ENCODE data around the gene TMEM117.

Gene TMEM117

GRCh38 chr12:44046732-44047417 is 211.0 kb downstream of the TMEM117 start:
- no peak for TF ChIP-seq CTCF (IDR thresholded peaks at IDR 0.05; ENCODE audit: low read depth, low read length, missing control alignments)
- no peak for DNase-seq (ENCODE audit: low read depth)
- H3K4me3 ChIP-seq (ENCODE audit: low read depth, low read length) = no peak overlapping the region

- no peak for DNase-seq (ENCODE audit: low read depth)
- no peak for TF ChIP-seq CTCF (IDR thresholded peaks at IDR 0.05; ENCODE audit: low read depth, low read length, missing control alignments)
- H3K4me3 ChIP-seq (ENCODE audit: low read depth, low read length) = no peak overlapping the region
Observed at GRCh38 chr12:44052554-44052953, 216.7 kb downstream of the TMEM117 start.

- no peak overlapping the region for H3K4me3 ChIP-seq (ENCODE audit: low read depth, low read length)
- no peak for TF ChIP-seq CTCF (IDR thresholded peaks at IDR 0.05; ENCODE audit: low read depth, low read length, missing control alignments)
- DNase-seq (ENCODE audit: low read depth) = no peak
Observed at GRCh38 chr12:44053549-44054127, 217.8 kb downstream of the TMEM117 start.

GRCh38 chr12:44054281-44054680 is 218.4 kb downstream of the TMEM117 start:
- no peak for TF ChIP-seq CTCF (IDR thresholded peaks at IDR 0.05; ENCODE audit: low read depth, low read length, missing control alignments)
- H3K4me3 ChIP-seq (ENCODE audit: low read depth, low read length) = no peak overlapping the region
- no peak for DNase-seq (ENCODE audit: low read depth)

GRCh38 chr12:44058366-44058765 is 222.5 kb downstream of the TMEM117 start:
- no peak for DNase-seq (ENCODE audit: low read depth)
- no peak overlapping the region for H3K4me3 ChIP-seq (ENCODE audit: low read depth, low read length)
- no peak for TF ChIP-seq CTCF (IDR thresholded peaks at IDR 0.05; ENCODE audit: low read depth, low read length, missing control alignments)

- no peak for TF ChIP-seq CTCF (IDR thresholded peaks at IDR 0.05; ENCODE audit: low read depth, low read length, missing control alignments)
- no peak overlapping the region for H3K4me3 ChIP-seq (ENCODE audit: low read depth, low read length)
- DNase-seq (ENCODE audit: low read depth) = no peak
Observed at GRCh38 chr12:44059476-44059875, 223.6 kb downstream of the TMEM117 start.

GRCh38 chr12:44063671-44064070 is 227.8 kb downstream of the TMEM117 start:
- no peak for TF ChIP-seq CTCF (IDR thresholded peaks at IDR 0.05; ENCODE audit: low read depth, low read length, missing control alignments)
- no peak overlapping the region for H3K4me3 ChIP-seq (ENCODE audit: low read depth, low read length)
- no peak for DNase-seq (ENCODE audit: low read depth)

Data from GM12864 (cell line).